Cerebellar cortex (tissue), 1 donor: ENCODE measurements around the gene IGSF5.

ENCODE experiments used
- DNase-seq: peaks from one replicate; pipeline ENCODE4 v3.0.0-alpha.2; 2015; ENCODE audit warnings: low spot score

Gene IGSF5

DNA sequence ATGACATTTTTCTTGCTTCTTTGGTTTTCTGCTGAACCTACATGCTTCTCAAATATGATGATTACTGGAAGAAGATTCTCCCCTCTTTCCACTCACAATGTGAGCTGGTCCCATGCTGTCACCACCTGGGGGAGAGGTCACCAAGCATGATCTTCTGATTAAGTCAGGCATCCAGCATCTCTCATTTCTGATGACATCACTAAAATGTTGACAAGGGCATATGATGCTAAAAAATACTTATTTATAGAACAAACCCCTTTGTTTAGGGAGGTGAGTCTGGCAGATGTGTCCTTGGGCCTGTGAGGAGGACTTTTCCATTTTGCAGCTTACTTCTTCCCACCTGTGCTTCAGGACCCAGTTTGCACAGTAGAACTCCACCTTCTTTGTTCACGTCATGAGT is 80.3 kb downstream of the IGSF5 start:
- DNase-seq = no peak

DNA sequence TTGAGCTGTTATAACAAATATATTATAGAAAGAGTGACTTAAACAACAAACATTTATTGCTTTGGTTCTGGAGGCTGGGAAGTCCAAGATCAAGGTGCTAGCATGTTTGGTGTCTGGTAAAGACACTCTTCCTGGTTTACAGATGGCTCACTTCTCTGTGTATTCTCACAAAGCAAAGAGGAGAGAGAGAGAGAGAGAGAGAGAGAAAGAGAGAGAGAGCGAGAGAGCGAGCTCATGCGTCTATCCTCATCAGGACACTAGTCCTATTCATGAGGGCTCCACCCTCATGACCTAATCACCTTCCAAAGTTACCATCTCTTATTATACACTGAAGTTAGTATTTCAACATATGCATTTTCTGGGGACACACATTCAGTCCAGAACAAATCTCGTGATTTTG is 89.6 kb downstream of the IGSF5 start:
- DNase-seq = no peak

DNA sequence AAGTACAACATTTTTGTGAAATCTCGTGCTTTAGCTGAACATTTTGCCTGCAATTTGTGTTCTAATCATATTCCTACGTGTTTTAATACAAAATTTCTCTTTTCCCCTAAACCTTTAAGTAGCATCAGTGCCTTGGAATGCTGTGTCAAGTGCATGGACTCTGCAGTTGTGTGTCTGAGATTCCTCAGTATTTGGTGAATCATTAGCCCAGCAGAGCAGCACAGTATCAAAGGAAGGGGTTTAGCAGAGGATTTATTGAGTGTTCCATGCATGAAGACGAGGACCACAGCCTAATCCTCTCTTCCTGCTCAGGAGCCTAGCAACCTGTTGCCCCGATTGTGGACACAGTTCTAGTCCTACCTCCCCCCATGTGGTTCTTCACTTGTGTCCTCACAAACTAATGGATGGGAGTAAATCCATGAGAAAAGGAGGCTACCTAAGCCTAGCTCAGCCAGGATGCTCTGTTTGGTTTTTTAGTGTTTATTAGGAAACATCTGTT is 92.9 kb downstream of the IGSF5 start:
- no peak for DNase-seq

DNA sequence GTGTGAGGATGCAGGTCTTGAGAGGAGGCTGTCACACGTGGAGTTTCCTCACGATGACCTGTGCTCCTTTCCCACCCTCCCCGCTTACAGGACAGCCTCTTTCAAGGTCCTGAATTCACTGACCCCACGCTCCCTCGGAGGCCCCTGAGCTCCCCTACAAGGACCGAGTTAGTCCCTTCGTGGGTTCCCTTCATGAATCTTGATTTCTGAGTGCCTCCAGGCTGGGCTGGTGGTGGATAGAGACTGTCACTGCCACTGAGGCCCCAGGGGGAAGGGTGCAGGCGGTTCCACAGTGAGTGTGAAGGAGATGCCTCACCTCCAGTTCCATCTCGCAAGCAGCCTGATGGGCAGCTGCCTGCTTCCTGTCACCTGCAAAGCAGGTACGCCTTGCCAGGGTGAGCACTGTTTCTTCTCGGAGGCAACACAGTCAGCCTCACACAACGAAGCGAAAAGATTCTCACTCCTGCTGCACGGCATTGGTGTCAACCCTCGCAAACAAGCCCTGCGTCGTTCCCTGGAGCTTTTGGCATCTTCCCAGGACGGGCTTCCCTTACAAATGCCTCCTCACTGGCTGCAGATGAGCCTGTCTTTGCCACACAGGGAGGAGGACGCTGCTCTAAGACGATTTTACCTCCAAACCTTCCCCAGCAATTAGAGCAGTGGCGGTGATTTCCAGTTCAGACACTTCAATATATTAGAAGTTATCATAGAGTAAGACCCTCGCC is 95.6 kb downstream of the IGSF5 start:
- DNase-seq = no peak

DNA sequence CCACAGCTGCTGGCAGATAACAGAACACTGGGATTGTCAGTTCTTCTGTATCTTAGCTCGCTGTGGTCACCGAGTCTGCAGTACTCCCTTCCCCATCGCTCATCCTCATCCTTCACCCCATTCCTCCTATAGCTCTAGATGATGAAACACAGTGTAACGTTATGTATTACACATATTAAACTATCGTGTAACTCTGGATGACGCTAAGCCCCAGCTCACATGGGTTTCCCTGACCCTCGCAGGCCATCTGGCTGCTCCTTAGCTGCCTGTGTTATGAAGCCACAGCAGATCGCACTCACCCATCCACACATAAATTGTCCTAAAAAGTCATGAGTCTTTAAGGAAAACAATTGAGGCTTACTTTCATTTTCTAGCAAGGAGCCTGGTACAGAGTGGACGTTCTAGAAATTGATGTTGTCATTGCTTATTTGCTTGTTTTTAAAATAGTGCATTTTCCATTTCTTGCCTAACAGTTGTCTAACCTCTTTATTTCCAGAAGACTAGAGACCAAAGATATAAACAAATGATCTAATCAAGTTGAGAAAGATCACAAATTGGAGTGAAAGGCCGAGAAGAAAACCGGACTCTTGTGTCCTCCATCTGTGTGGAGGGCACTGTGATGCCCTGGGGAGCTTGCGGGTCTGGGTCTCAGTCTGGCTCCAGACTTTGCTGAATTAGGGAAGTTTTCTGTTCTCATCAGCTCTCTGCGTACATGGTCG is 97.9 kb downstream of the IGSF5 start:
- DNase-seq = no peak

DNA sequence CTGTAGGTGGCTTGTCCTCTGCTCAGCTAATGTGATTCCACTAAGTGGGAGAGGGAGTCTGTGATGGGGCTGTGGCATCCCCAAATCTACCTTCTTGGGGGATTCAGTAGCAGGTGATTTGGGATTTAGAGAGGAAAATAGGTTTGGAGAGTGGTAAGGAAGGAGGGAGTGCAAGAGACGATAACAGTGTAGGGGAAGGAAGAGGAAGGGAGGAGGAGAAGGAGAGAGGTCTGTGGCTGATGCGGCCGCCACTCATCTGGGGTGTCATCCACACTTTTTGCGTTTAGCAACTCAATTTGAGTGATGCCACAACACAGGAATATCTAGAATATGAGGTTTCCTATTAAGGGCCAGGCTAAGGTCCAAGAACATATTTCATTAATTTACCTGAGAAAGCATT is 98.5 kb downstream of the IGSF5 start:
- DNase-seq = no peak

DNA sequence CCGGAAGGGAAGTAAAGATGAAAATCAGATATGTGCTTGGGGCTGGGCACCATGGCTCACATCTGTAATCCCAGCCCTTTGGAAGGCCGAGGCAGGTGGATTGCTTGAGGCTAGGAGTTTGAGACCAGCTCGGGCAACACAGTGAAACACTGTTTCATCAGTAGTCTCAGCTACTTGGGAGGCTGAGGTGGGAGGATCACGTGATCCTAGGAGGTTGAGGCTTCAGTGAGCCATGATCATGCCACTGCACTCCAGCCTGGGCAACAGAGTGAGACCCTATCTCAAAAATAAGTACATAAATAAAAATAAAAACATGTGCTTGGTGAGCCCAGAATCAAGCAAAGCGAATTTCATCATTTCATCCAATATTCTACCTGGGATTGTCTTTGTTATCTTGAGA is 98.9 kb downstream of the IGSF5 start:
- DNase-seq = no peak

DNA sequence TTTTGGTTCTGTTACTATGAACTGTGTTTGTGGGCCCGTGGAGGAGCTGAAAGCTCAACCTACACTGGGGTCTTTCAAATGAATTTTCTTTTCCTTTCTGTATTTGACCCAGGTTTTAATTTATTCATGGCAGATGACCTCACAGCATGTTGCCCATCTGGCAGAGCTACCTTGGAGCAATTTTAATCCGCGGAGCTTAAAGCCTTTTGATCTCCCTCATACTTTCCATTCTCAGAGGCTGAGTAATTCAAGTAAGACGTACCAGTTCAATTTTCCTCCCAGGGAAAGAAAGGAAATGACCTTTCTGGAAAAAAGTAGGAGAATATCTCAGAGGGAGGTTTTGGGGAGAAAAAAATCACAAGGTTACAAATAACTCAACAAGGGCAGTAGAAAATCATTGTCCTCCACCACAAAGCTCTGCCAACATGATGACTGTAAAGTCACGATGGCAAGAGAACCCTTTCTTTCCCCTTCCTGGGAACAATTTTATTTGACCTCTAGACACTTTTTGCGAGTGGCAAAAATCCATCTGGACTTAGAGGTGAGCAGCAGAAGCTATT is 100.7 kb downstream of the IGSF5 start:
- no peak for DNase-seq

DNA sequence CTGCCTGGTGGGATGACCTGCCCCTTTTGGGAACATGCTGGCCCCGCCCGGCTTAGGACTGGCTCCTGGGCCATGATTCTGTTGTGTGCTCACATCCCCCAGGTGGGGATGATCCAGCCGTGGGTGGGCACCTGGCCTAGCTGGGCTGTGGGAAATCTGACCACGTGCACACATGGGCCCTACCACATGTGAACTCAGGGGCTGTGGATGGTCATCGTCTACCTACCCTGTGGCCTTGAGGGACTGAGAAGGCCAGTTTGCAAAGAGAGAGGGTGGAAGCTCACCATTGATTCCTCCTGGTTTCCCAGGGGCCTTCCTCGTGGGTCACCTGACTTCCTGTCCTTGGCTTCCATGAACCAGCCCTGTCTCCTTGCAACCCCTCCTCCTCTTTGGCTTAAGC is 102.9 kb downstream of the IGSF5 start:
- no peak for DNase-seq

DNA sequence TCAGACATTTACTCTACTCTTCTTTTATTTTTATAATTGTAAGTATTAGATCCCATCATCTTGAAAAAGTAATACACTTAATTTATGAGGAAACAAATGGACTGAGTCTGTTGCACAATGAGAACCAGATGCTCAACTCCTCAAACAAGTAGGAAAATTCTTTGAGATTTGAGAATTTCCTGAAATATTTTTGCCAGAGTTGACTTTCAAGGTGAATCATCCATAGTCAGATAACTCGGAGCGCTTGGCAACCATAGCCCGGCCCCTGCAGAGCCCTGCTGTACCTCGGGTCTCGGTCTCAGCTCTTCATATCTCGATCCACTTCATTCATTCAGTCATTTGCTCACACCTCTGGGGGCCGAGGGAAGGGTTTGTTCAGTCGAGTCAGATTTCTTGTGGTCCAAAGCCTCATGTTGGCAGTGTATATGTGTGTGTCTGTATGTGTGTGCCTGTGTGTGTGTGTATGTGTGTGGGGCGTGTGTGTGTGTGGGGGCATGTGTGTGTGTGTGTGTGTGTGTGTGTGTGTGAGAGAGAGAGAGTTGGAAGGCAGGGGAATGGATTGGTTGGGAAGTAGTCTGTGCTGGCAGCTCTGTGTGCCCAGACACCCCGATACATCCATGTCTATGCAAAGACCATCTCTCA is 104.2 kb downstream of the IGSF5 start:
- DNase-seq = no peak

DNA sequence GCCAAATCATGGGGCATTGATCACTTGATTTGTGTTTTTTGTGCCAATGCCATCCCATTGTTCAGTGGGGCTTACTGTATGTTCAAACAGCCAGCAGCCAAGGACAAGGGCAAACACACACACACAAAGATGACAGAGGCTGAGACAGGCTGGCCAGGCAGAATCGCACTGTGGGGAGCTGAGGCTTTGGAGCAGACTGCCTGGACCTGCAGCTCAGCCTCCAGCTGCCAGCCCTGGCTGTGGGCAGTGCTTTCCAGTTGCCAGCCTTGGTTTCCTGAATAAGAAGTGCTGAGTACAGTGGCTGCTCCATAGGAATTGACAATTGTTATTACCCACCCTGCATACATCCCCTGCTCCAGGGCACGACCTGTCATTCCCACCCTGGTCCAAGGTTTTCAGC is 105.3 kb downstream of the IGSF5 start:
- no peak for DNase-seq

DNA sequence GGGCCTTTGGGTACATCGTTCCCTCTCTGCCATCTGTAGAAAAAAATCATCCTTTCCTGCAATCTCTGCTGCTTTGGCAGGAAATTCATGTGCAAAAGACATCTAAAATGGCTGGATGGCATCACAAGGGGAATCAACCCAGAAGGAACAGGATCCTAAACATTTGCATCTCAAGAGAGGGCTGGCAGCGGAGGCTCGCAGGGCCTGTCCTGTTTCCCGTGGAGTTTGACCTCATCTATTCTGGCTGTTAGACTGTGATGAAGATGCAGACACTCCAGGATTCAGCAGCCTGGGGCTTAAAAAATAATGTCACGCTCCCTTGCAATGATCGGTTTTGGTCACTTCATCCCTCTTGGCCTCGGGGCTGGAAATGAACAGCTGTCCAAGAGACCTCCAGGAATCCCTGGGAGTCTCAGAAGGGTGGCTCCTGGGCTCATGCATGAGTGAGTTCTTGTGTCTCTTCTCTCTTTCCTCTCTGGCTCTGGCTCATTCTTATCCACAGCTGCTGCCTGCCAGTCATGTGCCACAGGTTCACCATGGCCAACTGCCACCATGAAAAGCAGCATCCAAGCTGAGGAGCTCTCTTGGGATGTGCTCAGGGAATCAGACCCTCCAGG is 106.1 kb downstream of the IGSF5 start:
- DNase-seq = no peak
